ENCODE measurements around the gene LIM2.

Gene LIM2

DNA sequence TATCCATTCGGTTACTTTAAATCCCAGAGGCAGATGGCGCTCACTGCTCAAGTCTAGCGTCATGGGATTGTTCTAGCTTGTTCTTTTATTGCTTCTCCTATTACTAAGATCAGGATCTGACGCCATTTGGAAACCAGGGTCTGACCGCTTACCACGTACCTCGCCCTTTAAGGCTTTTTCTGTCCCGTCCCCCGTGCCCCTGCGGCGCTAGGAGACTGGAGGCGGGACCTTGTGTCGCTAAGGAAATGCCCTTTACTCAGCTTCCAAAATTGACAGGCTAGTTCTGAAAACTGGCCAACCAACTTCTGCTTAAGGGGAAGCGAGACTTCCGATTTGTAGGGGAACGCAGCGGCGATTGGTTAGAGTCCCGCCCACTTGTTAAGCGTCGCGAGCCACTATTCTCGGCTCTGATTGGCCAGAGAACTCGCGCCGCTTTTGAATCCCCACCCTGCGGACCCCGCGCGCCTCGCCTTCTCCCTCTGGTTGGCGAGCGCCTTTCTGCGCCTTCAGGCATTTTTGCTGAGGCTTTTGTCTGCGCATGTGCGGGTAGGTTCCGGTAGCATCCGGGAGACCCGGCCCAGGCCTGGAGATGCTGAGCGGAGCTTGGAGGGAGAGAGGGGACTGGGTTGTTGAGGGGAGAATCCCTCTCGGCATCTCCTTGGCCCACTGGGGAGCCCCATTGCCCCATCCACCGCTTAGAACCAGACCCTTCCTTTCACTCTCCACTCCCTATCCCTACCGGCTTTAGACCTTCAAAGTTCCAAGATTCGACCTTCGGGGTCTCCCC, 6.5 kb upstream of the LIM2 start:
- peak; percentile 96 for DNase-seq

DNA sequence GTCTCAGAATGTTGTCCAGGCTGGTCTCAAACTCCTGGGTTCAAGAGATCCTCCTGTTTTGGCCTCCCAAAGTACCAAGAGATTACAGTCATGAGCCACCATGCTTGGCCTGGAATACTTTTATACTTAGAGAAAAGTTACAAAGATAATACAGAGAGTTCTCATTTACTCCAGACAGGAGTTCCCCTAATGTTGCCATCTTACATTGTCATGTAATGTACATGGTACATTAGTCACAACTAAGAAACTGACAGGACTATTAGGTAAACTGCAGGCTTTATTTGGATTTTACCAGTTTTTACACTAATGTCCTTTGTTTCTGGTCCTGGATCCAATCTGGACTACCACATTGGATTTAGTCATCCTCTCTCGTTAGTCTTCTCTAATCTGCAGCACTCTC, 4.9 kb upstream of the LIM2 start:
- DNase-seq = no peak

DNA sequence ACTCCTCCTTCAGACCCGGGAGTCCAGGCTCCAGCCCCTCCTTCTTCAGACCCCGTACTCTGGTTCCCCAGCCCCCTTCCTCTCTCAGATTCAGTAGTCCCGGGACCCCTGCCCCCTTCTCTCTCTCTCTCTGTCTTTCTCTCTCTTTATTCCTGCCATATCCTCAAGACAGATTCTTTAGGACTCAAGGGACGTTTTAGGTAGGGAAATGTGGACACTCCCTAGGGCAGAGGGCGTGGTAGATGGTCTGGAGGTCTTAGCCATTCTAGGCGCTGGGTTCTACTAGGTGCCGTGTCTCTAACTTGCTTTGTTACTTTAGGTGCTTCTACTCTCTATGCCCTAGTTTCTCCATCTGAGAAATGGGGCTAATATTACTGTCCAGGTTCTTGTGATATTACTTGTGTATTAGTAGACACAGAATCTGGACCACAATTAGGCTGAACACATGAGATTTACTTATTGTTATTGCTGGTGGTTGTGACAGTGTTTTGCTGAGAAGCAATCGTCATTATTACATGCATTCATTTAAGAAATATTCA, 3.4 kb upstream of the LIM2 start:
- no peak for DNase-seq

DNA sequence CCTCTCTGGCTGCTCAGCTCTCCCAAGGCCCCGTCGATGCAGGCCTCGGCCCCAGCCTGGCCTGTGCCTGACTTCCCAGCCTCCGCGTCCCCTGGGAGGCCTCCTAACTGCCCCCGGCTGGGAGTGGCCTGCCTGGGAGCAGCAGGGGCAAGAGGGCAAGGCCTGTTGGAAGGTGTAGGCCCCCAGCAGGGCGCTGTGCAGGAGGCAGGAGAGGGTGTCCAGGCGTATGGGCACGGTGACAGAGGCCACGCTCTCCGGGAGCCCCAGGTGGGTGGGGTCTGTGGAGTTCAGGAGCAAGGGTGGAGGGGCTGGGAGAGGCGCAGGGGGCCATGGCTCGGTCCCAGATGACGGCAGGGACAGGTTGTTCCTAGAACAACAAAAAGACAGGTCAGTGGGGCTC, 1.4 kb upstream of the LIM2 start:
- no peak for DNase-seq

DNA sequence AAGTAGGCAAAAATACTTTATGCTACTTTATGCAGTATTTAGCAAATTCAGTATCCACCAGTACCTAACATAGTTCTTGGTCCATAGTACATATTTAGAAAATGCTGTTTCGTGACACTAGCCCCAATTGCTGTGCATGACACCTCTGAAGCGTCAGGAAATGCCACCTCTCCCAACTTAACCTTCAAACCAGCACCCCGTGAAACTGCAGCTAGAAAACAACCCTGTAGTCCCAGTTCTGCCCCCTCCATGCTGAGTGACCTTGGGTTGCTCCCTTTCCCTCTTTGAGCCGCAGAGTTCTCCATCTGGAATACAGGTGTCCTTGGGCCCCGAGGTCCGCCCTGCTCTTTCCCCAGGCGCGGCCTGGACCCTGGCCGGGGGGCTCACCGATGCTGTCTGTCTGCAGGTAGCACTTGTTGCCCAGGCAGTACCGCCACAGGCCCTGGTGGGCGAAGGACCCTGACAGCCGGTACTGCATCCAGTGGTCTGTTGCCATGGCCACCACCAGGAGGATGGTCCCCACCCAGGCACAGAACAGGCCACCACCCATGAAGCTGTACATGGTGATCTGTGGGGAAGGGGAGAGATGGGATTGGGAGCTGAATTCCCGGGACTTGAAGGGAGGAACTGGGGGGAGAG, 773 bp downstream of the LIM2 start:
- no peak for DNase-seq

DNA sequence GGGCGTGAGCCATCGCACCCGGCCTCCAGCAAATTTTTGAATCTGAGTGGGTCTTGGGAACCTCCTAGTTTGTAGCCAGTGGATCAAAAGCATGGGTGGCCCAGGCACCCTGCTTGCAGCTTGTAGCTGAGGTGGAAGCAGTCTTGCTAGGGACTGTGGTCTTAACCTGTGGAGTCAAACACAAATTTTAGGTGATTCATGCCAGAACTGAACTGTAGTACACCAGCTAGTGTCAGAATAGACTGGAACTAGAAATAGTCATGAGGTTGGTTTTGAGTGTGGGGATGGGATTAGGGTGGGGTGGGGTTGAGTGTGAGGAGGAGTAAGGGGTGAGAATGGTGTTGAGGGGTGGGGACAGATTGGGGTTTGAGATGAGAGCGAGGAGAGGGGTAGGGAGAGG, 5.8 kb downstream of the LIM2 start:
- no peak for DNase-seq

DNA sequence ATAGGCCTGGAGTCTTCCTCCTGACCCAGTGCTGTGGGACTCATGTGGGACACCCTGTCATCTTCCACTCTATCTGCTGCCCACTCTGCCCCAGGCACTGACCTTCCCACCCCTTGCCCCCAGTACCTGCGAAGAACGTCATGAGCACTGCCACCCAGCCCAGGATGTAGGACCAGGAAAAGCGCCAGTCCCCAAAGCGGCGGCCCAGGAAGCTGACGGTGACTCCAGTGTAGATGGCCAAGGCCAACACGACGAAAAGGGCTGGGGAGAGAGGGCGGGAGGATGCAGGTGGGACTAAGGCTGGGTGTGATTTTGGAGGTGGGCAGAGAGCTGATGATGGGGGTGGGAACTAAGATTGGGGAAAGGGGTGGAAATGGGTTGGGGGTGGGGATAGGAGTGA, 7.4 kb downstream of the LIM2 start:
- DNase-seq = no peak

DNA sequence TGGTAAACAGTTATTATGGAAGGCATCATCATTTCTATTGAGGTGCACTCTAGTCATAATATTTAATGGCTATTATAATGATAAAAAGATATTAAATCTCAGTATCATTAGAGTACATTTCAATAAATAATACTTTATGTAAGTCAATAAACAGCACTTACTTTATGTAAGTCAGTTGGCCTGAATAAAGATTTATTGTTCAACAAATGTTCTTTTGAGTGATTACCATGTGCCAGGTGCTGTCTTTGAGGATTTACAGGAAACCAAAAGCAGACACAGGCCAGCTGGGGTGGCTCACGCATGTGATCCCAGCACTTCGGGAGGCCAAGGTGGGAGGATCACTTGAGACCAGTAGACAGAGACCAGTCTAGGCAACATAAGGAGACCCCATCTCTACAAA, 10.4 kb downstream of the LIM2 start:
- no peak for DNase-seq

DNA sequence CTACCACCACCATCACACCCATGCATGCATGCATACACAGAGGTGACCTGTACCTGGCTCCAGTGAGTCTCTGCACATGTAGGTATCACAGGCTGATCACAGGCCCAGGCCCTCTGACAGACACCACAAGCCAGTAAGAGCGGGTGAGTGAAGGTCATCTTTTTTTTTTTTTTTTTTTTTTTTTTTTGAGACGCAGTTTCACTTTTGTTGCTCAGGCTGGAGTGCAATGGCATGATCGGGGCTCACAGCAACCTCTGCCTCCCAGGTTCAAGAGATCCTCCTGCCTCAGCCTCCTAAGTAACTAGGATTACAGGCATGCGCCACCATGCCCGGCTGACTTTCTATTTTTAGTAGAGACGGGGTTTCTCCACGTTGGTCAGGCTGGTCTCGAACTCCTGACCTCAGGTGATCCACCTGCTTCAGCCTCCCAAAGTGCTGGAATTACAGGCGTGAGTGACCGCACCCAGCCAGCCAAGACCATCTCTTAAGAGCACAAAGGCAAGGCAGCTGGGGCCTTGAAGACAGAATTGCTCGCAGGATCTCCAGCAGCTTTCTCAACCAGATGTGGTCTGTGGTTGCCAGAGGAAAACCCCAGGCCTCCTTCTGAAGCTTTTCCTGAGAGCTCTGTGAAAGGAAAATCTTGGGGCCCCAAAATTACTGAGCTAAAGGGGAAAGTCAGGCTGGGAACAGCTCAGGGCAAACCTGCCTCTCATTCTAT, 12.1 kb downstream of the LIM2 start:
- DNase-seq = no peak

DNA sequence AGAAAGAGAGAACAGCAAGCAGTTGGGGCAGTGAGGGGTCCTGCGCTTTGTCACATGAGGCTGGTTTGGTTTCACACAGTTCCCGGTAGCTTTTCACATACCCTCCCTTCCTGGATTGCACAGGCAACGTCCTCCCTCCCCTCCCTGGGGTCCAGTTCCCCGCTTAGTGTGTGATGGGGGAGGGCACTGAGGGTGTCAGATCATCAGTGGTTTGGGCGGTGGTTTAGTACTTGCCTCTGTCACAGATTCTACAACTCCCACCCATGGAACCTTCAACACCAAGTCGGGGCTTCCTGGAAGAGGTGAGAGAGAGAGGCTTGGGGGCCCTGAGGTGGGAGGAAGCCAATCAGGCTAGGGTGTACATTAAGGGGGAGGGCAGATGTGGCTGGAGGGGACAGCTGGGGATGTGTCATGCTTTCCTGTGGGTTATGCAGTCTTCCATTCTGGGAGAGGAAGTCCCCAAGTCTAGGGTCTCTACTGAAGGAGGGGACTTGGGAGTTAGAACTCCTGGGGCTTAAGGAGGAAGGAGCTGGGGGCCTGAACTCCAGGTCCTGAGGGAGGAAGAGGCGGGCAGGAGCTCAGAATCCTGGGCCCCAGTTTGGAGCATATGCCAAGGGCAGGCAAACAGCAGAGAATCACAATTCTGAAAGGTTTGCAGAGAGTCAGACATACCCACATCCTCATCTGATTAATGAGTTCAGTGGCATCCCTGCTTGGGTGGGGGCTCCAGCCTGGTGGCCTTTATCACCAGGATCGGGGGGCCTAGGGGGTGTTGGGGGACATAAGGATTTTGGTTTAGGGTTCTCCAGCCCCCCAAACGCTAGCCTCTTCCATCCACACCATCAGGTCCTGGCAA, 14.9 kb downstream of the LIM2 start, which contains the start of gene NKG7:
NKG7 (minus strand) TSS at position 6 of the 856 bp plus-strand sequence. CDS start 119 bp downstream, outside the sequence.
- no peak for DNase-seq

DNA sequence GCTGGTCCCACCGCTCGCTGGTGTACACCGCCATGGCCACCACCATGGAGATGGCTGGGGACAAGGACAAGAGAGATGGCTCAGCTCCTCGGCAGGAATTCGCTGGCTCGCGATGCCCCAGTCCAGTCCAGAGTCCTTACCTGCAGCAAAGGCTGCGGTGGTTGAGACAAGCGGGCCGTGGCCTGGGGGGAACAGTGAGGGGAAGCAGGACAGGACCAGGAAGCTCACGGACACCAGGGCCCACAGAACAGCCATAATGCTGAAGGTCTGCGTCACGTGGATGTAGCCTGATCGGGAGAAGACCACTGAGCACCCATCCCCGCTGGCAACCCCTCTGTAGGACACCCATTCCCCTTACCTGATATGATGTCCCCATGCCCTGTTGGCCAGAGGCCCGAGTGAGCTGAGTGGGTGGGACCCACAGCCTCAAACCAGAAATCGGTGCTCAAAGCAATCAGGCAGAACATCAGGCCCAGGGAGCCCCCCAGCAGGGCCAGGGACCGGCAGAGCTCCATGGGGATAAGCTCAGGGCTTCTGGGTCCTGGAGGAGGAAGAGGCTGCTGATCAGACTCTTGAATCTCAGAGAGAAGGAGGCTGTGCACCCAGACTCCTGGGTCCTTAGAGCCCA, 15.6 kb downstream of the LIM2 start:
- no peak for DNase-seq

DNA sequence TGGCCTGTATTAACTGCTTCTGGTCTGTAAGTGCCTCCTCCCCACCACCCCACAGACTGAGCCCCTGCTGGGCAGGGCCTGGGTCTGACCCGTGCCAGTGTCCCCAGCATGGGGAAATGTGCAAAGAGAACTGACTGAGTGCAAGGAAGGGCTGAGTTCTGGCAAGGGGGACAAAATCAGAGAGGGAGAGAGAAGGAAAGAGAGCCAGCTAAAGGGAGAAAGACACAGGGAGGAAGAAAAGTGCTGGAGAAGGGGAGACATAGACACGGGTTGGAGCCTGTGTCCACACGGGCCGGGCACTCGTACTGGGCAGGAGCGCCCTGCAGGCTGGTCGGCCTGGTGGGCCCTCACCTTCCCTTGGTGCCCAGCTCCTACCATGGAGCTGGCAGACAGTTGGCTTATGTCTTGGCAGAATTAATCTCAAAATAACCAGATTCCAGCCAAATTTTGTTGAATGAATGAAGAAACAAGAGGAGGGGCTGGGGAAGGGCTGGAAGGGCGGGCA, 16.5 kb downstream of the LIM2 start:
- no peak for DNase-seq

DNA sequence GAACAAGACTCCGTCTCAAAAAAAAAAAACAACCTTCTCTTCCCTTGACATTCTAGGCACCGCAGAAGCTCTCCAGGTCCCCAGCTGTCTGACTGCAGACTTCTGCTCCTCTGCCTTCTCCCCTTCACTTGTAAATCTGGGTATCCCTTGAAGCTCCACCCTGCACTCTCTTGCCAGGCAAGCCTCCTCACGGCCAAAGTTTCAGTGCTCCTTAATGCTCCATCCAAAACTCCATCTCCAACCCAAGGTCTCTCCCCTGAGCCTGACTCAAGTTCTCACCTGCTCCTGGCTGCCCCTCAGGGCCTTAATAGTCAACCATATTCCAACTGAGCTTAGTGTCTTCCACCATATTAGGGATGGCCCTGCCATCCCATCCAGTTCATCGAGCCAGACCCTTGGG, 17.5 kb downstream of the LIM2 start:
- DNase-seq = no peak

DNA sequence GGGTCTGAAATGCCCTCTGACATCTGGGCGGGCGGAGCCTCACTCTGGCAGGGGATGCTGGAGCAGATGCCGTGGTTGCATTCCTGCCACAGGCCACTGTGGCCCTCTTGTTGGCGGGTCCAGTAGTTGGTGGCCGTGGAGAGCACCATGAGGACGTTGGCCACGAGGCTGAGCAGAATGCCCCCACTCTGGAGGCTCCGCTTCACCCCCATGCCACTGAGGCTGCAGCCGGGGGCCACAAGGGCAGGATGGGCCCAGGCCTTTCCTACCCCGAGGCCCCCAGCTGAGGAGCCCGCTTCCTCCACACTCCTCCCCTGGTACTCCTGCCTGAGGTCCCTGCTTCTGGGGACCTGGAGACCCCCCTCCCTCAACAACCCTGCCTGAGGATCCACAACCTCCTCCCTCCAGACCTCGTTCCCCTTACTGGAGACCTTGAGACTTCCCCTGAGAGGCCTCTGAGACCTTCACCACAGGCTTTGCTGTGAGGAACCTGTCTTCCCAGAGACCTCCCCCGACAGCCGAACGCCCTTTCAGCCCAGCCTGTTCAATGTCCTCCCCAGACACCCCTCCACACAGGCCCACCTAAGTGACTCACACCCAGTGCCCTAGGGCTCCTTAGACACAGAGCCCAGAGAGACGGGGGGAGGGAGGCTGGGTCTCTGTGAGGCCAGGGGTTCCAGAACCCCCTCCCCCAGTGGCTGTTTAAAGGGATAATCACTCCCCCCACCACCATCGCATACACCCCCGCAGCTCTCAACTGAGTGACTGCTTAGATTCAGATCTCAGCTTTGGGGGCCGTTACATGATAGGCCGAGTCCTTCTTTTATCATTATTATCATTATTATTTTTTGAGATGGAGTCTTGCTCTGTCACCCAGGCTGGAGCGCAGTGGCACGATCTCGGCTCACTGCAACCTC, 19.1 kb downstream of the LIM2 start, which contains the start of gene CLDND2:
CLDND2 (minus strand) TSS at position 638 of the 917 bp plus-strand sequence; CDS start at position 212, 426 bp downstream.
- DNase-seq = no peak

DNA sequence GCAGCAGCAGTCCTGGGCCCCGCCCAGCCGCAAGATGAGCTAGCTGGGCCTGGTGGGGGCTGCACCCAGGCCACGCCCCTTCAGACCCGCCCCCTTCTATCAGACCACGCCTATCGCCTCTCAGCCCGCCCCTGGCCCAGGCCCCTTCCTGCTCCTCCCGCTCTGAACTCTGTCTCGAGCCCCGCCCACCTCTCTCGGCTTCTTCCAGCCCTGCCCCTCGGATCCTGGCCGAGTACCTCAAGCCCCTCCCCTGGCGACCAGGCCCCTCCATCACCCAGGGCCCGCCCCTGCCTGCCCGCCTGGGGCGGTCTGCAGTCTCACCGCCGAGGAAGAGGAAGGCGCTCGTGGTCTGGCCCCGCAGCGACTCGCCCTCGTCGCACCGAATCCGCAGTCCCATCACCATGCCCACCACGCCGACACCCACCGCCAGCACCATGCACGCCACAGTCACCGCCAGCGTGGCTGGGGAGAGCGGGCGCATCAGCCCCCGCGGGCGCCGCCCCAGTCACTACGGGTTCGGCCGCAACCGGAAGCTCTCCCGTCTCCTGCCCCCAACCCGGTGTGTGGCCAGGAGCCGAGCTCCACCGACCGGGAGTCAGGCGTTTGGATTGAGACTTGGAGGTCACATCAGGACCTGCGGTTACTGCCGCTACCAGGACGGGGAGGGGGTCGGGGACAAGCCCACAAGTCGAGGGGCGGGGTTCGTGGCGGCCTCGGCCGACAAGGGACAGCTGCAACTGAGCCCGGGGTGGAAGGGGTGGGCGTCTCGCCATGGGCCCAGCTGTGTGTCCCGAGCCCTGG, 20.0 kb downstream of the LIM2 start:
- peak; percentile 98 for DNase-seq

DNA sequence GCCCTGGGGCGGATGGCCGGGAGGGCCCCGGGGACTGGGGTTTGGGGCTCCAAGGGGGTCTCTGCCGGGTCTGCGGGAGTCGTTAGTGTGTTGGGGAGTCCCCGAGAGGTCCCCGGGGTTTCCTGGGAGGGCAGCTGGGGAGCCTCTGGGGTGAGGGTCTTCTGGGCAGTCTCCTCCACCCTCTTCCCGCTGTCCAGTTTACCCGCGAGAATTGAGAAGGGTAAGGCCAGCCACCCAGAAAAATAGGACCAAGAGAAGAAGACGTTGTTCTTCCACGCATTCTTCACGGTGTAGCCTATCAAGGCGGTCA, 20.6 kb downstream of the LIM2 start:
- no peak for DNase-seq

DNA sequence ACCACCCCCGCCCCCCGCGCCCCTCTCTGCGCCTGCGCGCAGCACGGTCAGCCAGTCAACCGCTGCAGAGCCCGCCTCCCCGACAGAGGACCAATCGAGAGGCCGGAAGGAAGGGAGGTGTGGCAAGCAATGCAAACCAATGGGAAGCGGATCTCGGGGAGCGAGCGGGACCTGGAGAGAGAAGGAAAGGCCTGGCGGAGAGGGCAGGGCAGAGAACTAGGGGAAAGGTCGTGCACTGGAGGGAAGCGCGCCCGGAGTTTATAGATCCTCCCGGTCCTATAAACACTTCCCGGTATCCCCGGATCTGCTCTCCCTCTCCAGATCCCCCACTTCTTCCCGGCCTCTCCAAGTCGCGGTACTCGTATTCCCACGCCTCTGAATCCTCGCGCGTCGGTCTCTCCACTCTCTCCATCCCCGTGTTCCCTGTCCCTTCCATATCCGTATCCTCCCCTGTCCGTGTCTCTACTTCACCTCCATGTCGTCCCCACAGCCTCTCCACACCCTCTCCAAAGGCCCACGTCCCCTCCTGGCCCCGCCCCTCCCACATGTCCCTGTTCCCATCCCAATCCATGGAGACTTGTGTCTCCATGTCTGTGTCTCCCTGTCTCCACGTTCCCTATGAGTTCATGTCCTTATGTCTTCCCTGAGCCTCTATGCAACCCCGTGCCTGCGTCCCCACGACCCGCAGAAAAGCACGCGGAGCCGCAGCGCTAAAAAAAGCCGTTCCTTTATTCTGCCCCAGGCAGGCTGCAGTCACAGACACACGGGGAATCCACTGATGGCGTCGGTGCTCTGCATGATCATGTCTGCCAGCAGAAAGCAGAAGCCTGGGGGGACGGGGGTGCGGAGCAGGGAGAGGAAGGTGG, 21.2 kb downstream of the LIM2 start:
- DNase-seq = peak; percentile 98

DNA sequence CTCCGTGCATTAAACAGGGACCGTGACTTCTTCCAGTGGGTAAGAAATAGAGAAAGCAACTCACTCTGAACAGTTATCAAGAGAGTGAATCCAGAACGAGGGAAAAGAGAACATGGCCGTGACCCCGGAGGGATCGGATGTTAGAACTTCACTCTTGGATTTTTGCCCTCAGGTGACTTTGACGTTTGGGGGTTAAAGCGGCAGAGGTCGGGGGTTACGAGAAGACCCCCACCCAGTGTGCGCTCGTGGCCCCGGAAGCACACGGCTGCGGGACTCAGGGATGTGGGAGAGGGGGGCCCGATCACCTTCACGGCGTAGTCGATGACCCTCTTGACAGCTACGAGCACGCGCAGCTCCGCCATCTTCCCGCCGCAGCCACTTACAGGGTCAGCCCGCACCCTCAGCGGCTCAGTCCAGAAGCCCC, 21.8 kb downstream of the LIM2 start, which contains the start of gene ETFB:
ETFB (minus strand) TSS at position 424 of the 424 bp plus-strand sequence; CDS start at position 362, 62 bp downstream.
- DNase-seq = no peak
